Superior temporal gyrus (tissue), 1 donor: ENCODE results near the gene SEC24D.
"Not testable (repeated sequence)": the region's sequence is repeated elsewhere in the genome, so short reads cannot be mapped to it uniquely, and the experiment has no call there.

ENCODE experiments used
- DNase-seq: peaks from one replicate; pipeline ENCODE4 v3.0.0-alpha.2; 2016; ENCODE audit errors: extremely low spot score

The SEC24D gene

GRCh38 chr4:118835571-118836300 lies at the start of gene SEC24D:
Gene SEC24D, minus strand, starts transcription at chr4:118836126. Its CDS starts 2,430 bp downstream, at chr4:118833696.
- peak; percentile 81 for DNase-seq

- no peak for DNase-seq
Measured at GRCh38 chr4:118884716-118885115, 48.8 kb upstream of the SEC24D start.

GRCh38 chr4:118883861-118884260 lies 47.9 kb upstream of the SEC24D start:
- DNase-seq: no peak

- no peak for DNase-seq
Measured at GRCh38 chr4:118881512-118882146, 45.7 kb upstream of the SEC24D start.

GRCh38 chr4:118879409-118879808 lies 43.5 kb upstream of the SEC24D start:
- DNase-seq: no peak

- DNase-seq: not testable (repeated sequence)
Measured at GRCh38 chr4:118878507-118878906, 42.6 kb upstream of the SEC24D start.

- no peak for DNase-seq
Measured at GRCh38 chr4:118877797-118878196, 41.9 kb upstream of the SEC24D start.

- no peak for DNase-seq
Measured at GRCh38 chr4:118872181-118872580, 36.3 kb upstream of the SEC24D start.

GRCh38 chr4:118869808-118870342 lies 33.9 kb upstream of the SEC24D start:
- no peak for DNase-seq

GRCh38 chr4:118867311-118868067 lies 31.6 kb upstream of the SEC24D start:
- DNase-seq: no peak

- DNase-seq: no peak
Measured at GRCh38 chr4:118866442-118866841, 30.5 kb upstream of the SEC24D start.

- peak; percentile 56 for DNase-seq
Measured at GRCh38 chr4:118865091-118865708, 29.3 kb upstream of the SEC24D start.

- no peak for DNase-seq
Measured at GRCh38 chr4:118858779-118859178, 22.9 kb upstream of the SEC24D start.

- no peak for DNase-seq
Measured at GRCh38 chr4:118857760-118858159, 21.8 kb upstream of the SEC24D start.

GRCh38 chr4:118850488-118851173 lies 14.7 kb upstream of the SEC24D start:
- no peak for DNase-seq

GRCh38 chr4:118849867-118850487 lies 14.1 kb upstream of the SEC24D start:
- no peak for DNase-seq

- no peak for DNase-seq
Measured at GRCh38 chr4:118848901-118849300, 13.0 kb upstream of the SEC24D start.

- no peak for DNase-seq
Measured at GRCh38 chr4:118848242-118848641, 12.3 kb upstream of the SEC24D start.

- DNase-seq: peak; percentile 68
Measured at GRCh38 chr4:118846979-118847378, 11.1 kb upstream of the SEC24D start.

GRCh38 chr4:118845552-118846050 lies 9.7 kb upstream of the SEC24D start:
- DNase-seq: no peak

- DNase-seq: no peak
Measured at GRCh38 chr4:118843237-118843636, 7.3 kb upstream of the SEC24D start.
